ENCODE data around the gene MAP3K20. TPM values are rescaled to one million over a fixed set of nuclear protein-coding genes. Genes with fewer than 3 reads are reported as not detected.
"Not testable (repeated sequence)": the region's sequence is repeated elsewhere in the genome, so short reads cannot be mapped to it uniquely, and the experiment has no call there.

Gene MAP3K20
- total RNA-seq, 2 experiments from 2014 or later, result 13.7 to 15.2 TPM

- H3K27me3 Mint-ChIP-seq; POLR2A ChIA-PET; DNase-seq; CTCF ChIA-PET; H3K36me3 Mint-ChIP-seq (ENCODE audit: low read depth); H3K9me3 Mint-ChIP-seq; H3K27ac Mint-ChIP-seq; H3K4me3 Mint-ChIP-seq: not testable (repeated sequence)
- peaks cover 12% of the 10 kb centered on the region for H3K4me1 Mint-ChIP-seq
Observed at GRCh38 chr2:173262356-173262755, 186.7 kb downstream of the MAP3K20 start.

DNA sequence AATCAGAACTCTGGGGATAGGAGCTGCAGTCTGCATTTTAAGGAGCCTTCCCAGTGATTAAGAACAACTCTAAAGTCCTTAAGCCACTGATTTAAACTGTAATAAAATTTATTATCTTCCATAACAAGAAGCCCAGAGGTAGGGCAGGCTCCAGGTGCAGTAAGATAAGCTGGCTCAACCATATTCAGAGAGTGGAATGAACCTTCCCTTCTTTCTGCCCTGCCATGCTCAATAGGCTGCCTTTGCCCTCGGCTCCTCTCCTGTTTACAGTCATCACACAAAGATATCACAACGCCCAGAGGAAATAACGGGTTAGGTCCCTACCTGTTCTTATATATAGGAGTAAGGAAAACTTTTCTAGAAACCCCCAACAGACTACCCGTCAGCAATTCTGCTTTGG lies 188.5 kb downstream of the MAP3K20 start:
- peaks cover 12% of the 10 kb centered on the region for H3K4me1 Mint-ChIP-seq
- no peak overlapping the region for H3K4me3 Mint-ChIP-seq
- no peak for DNase-seq
- H3K27ac Mint-ChIP-seq, result no peak overlapping the region
- POLR2A ChIA-PET, result no interaction called here
- H3K36me3 Mint-ChIP-seq (ENCODE audit: low read depth), result peaks cover 17% of the 10 kb centered on the region
- CTCF ChIA-PET, result no interaction called here
- peaks cover 2% of the 10 kb centered on the region for H3K27me3 Mint-ChIP-seq
- H3K9me3 Mint-ChIP-seq, result no peaks in the 10 kb centered on the region

- POLR2A ChIA-PET, result interaction anchor here (0.6 kb wide), 1 partner anchor 687 kb away, joined by 3 read pairs; no protein-coding TSS in a partner anchor
- H3K4me1 Mint-ChIP-seq, result peaks cover 12% of the 10 kb centered on the region
- peak; percentile 29 for DNase-seq
- no peak overlapping the region for H3K4me3 Mint-ChIP-seq
- no peaks in the 10 kb centered on the region for H3K9me3 Mint-ChIP-seq
- peaks cover 17% of the 10 kb centered on the region for H3K36me3 Mint-ChIP-seq (ENCODE audit: low read depth)
- peaks cover 2% of the 10 kb centered on the region for H3K27me3 Mint-ChIP-seq
- H3K27ac Mint-ChIP-seq, result peak overlapping the region; percentile 40
- CTCF ChIA-PET, result interaction anchor here (0.6 kb wide), 1 partner anchor 415 kb away, joined by 4 read pairs; no protein-coding TSS in a partner anchor
Observed at GRCh38 chr2:173264603-173265366, 189.1 kb downstream of the MAP3K20 start.

DNA sequence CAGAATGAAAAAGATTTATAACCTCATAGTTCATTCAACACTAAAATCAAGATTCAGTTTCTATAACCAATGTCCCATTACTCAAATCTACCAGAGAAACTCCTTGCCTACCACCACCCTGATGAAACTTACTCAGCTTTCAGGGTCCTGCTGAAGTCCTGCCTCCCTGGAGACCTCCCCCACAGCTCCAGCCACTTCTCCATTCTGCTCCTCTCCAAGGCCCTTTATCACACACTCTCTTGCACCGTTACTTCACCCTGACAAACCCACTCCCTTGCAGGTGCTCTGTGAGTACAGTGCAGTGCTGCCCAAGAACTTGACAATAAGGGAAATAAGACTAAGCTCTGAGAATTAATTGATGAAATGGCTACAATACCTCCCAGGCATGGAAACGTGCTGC lies 195.5 kb downstream of the MAP3K20 start:
- Mint-ChIP-seq H3K27me3 (peaks cover 5% of the 10 kb centered on the region), H3K4me3 (no peak overlapping the region), H3K36me3 (ENCODE audit: low read depth) (peaks cover 7% of the 10 kb centered on the region), H3K27ac (no peak overlapping the region), H3K4me1 (no peaks in the 10 kb centered on the region), H3K9me3 (no peaks in the 10 kb centered on the region)
- CTCF ChIA-PET, result no interaction called here
- no peak for DNase-seq
- POLR2A ChIA-PET, result no interaction called here

GRCh38 chr2:173271825-173272224 lies 196.2 kb downstream of the MAP3K20 start:
- ChIA-PET CTCF (no interaction called here), POLR2A (no interaction called here)
- H3K4me1 Mint-ChIP-seq, result no peaks in the 10 kb centered on the region
- no peak overlapping the region for H3K27ac Mint-ChIP-seq
- H3K9me3 Mint-ChIP-seq, result no peaks in the 10 kb centered on the region
- no peak overlapping the region for H3K4me3 Mint-ChIP-seq
- peaks cover 5% of the 10 kb centered on the region for H3K27me3 Mint-ChIP-seq
- no peak for DNase-seq
- peaks cover 7% of the 10 kb centered on the region for H3K36me3 Mint-ChIP-seq (ENCODE audit: low read depth)

GRCh38 chr2:173272849-173273248 lies 197.2 kb downstream of the MAP3K20 start:
- no peak overlapping the region for H3K27ac Mint-ChIP-seq
- no peaks in the 10 kb centered on the region for H3K9me3 Mint-ChIP-seq
- POLR2A ChIA-PET, result no interaction called here
- H3K27me3 Mint-ChIP-seq, result peaks cover 5% of the 10 kb centered on the region
- no peak for DNase-seq
- H3K4me1 Mint-ChIP-seq, result no peaks in the 10 kb centered on the region
- peaks cover 3% of the 10 kb centered on the region for H3K36me3 Mint-ChIP-seq (ENCODE audit: low read depth)
- no peak overlapping the region for H3K4me3 Mint-ChIP-seq
- CTCF ChIA-PET, result no interaction called here

DNA sequence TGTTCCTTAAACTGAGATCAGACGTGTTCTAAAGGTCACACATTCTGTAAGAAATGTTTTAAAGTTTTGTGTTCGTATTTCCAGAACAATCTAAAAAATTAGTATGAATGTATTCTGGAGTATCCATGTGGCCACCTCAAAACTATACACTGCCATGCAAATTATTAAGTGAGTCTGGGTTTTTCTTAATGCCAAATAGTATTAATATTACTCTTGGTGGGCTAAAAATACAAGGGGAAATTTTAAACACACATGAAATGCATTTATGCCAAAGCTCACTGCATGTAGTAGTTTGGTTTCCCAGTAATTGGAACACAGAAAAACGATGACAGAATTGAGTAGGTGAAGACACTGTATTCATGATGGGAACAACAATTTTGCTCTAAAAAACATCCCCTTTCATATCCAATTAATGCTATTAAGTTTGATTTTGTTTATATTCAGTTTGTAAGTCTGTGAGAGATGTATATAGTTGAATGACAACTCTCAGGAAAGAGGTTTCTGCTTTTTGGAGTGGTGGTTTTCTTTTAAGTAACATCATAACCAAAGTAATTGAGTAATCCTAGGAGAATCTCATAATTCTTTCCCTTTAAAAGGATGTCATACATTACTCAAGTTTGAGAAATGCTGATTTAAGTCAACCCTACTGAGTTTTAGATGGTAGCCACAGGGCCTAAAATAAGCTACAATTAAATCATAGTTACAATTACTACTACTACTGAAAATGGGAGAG lies 203.3 kb downstream of the MAP3K20 start:
- Mint-ChIP-seq H3K27ac (no peak overlapping the region), H3K4me1 (peaks cover 11% of the 10 kb centered on the region), H3K9me3 (no peaks in the 10 kb centered on the region), H3K36me3 (ENCODE audit: low read depth) (no peaks in the 10 kb centered on the region), H3K4me3 (no peak overlapping the region), H3K27me3 (no peaks in the 10 kb centered on the region)
- ChIA-PET CTCF (no interaction called here), POLR2A (no interaction called here)
- no peak for DNase-seq

GRCh38 chr2:173279527-173279868 lies 203.9 kb downstream of the MAP3K20 start:
- CTCF ChIA-PET, result no interaction called here
- Mint-ChIP-seq H3K4me1 (peaks cover 11% of the 10 kb centered on the region), H3K9me3 (no peaks in the 10 kb centered on the region), H3K4me3 (no peak overlapping the region), H3K27me3 (no peaks in the 10 kb centered on the region), H3K36me3 (ENCODE audit: low read depth) (no peaks in the 10 kb centered on the region), H3K27ac (no peak overlapping the region)
- no peak for DNase-seq
- POLR2A ChIA-PET, result interaction anchor here (0.9 kb wide), 1 partner anchor 9 kb away, joined by 3 read pairs; no protein-coding TSS in a partner anchor

- H3K27ac Mint-ChIP-seq, result no peak overlapping the region
- POLR2A ChIA-PET, result no interaction called here
Observed at GRCh38 chr2:173280853-173281252, 205.2 kb downstream of the MAP3K20 start.

GRCh38 chr2:173281898-173282297 lies 206.3 kb downstream of the MAP3K20 start:
- H3K9me3 Mint-ChIP-seq; H3K27ac Mint-ChIP-seq; DNase-seq; H3K27me3 Mint-ChIP-seq; H3K36me3 Mint-ChIP-seq (ENCODE audit: low read depth); H3K4me3 Mint-ChIP-seq; POLR2A ChIA-PET: not testable (repeated sequence)
- CTCF ChIA-PET, result interaction anchor here (0.6 kb wide), 1 partner anchor 16 kb away, joined by 3 read pairs; no protein-coding TSS in a partner anchor
- H3K4me1 Mint-ChIP-seq, result peaks cover 22% of the 10 kb centered on the region

More at GRCh38 chr2:173280853-173281252, 205.2 kb downstream of the MAP3K20 start:
- H3K9me3 Mint-ChIP-seq, result no peaks in the 10 kb centered on the region
- no peak for DNase-seq
- peaks cover 13% of the 10 kb centered on the region for H3K4me1 Mint-ChIP-seq
- H3K27me3 Mint-ChIP-seq, result no peaks in the 10 kb centered on the region
- H3K4me3 Mint-ChIP-seq, result no peak overlapping the region
- H3K36me3 Mint-ChIP-seq (ENCODE audit: low read depth), result no peaks in the 10 kb centered on the region
- CTCF ChIA-PET, result interaction anchor here (0.8 kb wide), 1 partner anchor 254 kb away, joined by 4 read pairs; no protein-coding TSS in a partner anchor

DNA sequence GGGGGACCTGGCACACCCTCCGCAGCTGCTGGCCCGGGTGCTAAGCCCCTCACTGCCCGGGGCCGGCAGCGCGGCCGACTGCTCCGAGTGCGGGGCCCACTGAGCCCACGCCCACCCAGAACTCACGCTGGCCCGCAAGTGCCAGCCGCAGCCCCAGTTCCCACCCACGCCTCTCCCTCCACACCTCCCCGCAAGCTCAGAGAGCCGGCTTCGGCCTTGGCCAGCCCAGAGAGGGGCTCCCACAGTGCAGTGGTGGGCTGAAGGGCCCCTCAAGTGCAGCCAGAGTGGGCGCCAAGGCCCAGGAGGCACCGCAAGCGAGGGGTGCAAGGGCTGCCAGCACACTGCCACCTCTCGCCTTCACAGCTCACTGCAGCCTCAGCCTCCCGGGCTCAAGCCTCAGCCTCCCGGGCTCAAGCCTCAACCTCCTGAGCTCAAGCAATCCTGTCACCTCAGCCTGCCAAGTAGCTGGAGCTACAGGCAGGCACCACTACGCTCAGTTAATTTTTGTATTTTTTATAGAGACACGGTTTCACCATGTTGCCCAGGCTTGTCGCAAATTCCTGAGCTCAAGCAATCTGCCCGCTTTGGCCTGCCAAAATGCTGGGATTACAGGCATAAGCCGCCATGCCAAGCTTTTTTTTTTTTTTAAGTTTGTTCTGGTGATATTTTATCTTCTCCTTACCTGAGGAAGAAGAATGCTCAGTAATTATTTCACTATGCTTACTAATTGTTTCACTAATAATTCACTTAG lies 207.3 kb downstream of the MAP3K20 start:
- Mint-ChIP-seq H3K4me1 (peaks cover 22% of the 10 kb centered on the region), H3K36me3 (ENCODE audit: low read depth) (no peaks in the 10 kb centered on the region), H3K27me3 (no peaks in the 10 kb centered on the region), H3K4me3 (no peak overlapping the region), H3K9me3 (no peaks in the 10 kb centered on the region), H3K27ac (no peak overlapping the region)
- ChIA-PET POLR2A (no interaction called here), CTCF (no interaction called here)
- DNase-seq, result no peak

DNA sequence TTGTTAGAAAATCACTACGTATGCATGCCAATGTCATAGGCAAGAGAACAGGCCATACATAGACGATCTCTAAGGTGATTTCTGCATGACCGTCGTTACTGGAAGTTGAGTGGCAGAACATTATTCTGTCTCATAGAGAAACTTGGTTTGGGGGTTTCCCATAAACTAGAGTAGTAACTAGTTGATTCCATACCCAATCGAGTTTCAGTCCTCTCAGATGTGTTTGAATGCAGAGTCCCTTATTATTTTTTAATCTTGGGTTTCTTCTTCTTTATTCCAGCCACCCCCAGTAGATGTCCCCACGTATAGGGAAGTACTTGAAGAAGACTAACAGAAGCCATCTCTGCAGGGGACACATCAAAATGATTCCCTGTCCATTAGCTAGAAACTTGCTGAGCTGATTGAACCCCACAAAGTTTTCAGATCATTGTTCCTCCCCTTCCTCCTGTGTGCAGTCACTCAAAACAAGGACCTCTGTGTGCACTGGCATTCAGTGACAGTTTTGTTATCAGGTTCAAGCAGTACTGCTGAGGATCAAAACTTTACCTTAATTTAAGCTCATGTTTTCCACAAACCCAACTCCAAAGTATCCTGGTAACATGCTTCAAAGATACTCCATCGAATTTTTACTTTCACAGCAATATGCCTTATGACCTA lies 210.6 kb downstream of the MAP3K20 start:
- H3K4me3 Mint-ChIP-seq, result no peak overlapping the region
- no peaks in the 10 kb centered on the region for H3K27me3 Mint-ChIP-seq
- POLR2A ChIA-PET, result interaction anchor here (1.3 kb wide), 1 partner anchor 47 kb away, joined by 3 read pairs; no protein-coding TSS in a partner anchor
- H3K36me3 Mint-ChIP-seq (ENCODE audit: low read depth), result no peaks in the 10 kb centered on the region
- peak overlapping the region; percentile 4 for H3K27ac Mint-ChIP-seq
- DNase-seq, result no peak
- no peaks in the 10 kb centered on the region for H3K9me3 Mint-ChIP-seq
- CTCF ChIA-PET, result interaction anchor here (0.7 to 1.0 kb wide), 2 partner anchors 10 to 42 kb away, joined by 3 read pairs; no protein-coding TSS in a partner anchor
- H3K4me1 Mint-ChIP-seq, result peaks cover 19% of the 10 kb centered on the region

- H3K9me3 Mint-ChIP-seq, result no peaks in the 10 kb centered on the region
- no peak overlapping the region for H3K27ac Mint-ChIP-seq
- H3K36me3 Mint-ChIP-seq (ENCODE audit: low read depth), result no peaks in the 10 kb centered on the region
- H3K27me3 Mint-ChIP-seq, result no peaks in the 10 kb centered on the region
- peaks cover 19% of the 10 kb centered on the region for H3K4me1 Mint-ChIP-seq
- H3K4me3 Mint-ChIP-seq, result no peak overlapping the region
- DNase-seq, result no peak
- ChIA-PET POLR2A (interaction anchor here (0.7 kb wide), 1 partner anchor 43 kb away, joined by 3 read pairs; no protein-coding TSS in a partner anchor), CTCF (no interaction called here)
Observed at GRCh38 chr2:173287594-173287993, 211.9 kb downstream of the MAP3K20 start.
